Osteoblast (primary cell): ENCODE data around the gene ARHGAP21. TPM values are rescaled to one million over a fixed set of nuclear protein-coding genes. Genes with fewer than 3 reads are reported as not detected.

ENCODE experiments used
- DNase-seq: peaks from one replicate; pipeline ENCODE4 v3.0.0; 2011; ENCODE audit warnings: low spot score, mixed read lengths; ENCODE audit not compliant: insufficient read length; ENCODE audit errors: missing footprints
- H2AFZ ChIP-seq: 2 replicates; pipeline ENCODE4 v1.6.0; 2011; ENCODE audit warnings: mild to moderate bottlenecking, low read length
- H3K27ac ChIP-seq: 2 replicates; pipeline ENCODE4 v1.5.1; 2011; ENCODE audit warnings: mild to moderate bottlenecking, low read depth, low read length, moderate library complexity
- H3K27me3 ChIP-seq: 2 replicates; pipeline ENCODE4 v1.6.0; 2012; ENCODE audit warnings: mild to moderate bottlenecking, control low read depth, inconsistent platforms, low read length, moderate library complexity; ENCODE audit not compliant: insufficient read depth
- H3K36me3 ChIP-seq: 2 replicates; pipeline ENCODE4 v1.5.1; 2011; ENCODE audit warnings: mild to moderate bottlenecking, low read length, control low read depth, moderate library complexity; ENCODE audit not compliant: insufficient read depth
- H3K4me1 ChIP-seq: 2 replicates; pipeline ENCODE4 v1.5.1; 2011; ENCODE audit warnings: mild to moderate bottlenecking, low read length, control low read depth, moderate library complexity; ENCODE audit not compliant: insufficient read depth
- H3K4me2 ChIP-seq: 2 replicates; pipeline ENCODE4 v1.6.0; 2011; ENCODE audit warnings: mild to moderate bottlenecking, low read length; ENCODE audit not compliant: insufficient read depth
- H3K4me3 ChIP-seq: fragments of 200-600 bp; sonication (generic); 3 replicates; pipeline ENCODE4 v1.5.1; 2012; ENCODE audit warnings: mild to moderate bottlenecking, low read length, inconsistent platforms; ENCODE audit not compliant: insufficient read depth
- H3K79me2 ChIP-seq: 2 replicates; pipeline ENCODE4 v1.6.0; 2012; ENCODE audit warnings: mild to moderate bottlenecking, low read length, control low read depth, inconsistent platforms; ENCODE audit not compliant: insufficient read depth
- H3K9me3 ChIP-seq: 2 replicates; pipeline ENCODE4 v1.5.1; 2011; ENCODE audit warnings: low read depth, low read length, control low read depth
- H4K20me1 ChIP-seq: 2 replicates; pipeline ENCODE4 v1.6.0; 2012; ENCODE audit warnings: mild to moderate bottlenecking, low read length, control low read depth; ENCODE audit not compliant: insufficient read depth
- total RNA-seq: library from RNA; depleted of rRNA; stranded (reverse); fragments of >200 nt; gene quantifications from 2 replicates; pipeline ENCODE4 v1.2.3, GENCODE V29; 2012
- TF ChIP-seq, protein P1 (sequence below): IDR thresholded peaks from 2 replicates; pipeline ENCODE4 v1.5.1; 2011; ENCODE audit warnings: mild to moderate bottlenecking, low read depth, low read length, moderate library complexity; ENCODE audit errors: extremely low read depth

Gene ARHGAP21
- total RNA-seq, 1 donor, result 140 TPM

DNA sequence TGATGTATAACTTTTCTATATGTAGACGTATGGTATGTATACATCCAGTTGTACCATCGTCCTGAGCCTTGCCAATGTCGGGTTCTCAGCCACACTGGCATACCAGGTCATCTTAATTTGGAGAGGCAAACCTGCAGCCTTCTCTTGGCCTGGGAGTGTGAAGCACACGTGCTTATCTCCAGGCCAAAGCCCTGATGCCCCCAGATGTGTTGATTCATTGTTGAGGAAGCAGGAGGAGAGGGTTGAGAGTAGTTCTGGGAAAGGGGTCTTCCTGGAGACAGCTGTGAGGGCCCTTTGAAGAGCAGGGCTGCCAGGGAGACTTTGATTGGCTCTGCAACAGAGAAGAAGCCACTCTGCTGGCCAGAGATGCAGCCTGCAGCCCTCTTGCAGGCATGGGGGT lies 155.6 kb downstream of the ARHGAP21 start:
- TF ChIP-seq, protein P1, sequence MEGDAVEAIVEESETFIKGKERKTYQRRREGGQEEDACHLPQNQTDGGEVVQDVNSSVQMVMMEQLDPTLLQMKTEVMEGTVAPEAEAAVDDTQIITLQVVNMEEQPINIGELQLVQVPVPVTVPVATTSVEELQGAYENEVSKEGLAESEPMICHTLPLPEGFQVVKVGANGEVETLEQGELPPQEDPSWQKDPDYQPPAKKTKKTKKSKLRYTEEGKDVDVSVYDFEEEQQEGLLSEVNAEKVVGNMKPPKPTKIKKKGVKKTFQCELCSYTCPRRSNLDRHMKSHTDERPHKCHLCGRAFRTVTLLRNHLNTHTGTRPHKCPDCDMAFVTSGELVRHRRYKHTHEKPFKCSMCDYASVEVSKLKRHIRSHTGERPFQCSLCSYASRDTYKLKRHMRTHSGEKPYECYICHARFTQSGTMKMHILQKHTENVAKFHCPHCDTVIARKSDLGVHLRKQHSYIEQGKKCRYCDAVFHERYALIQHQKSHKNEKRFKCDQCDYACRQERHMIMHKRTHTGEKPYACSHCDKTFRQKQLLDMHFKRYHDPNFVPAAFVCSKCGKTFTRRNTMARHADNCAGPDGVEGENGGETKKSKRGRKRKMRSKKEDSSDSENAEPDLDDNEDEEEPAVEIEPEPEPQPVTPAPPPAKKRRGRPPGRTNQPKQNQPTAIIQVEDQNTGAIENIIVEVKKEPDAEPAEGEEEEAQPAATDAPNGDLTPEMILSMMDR, result no peak
- H3K4me2 ChIP-seq, result no peak overlapping the region
- no peaks in the 10 kb centered on the region for H3K4me1 ChIP-seq
- no peaks in the 10 kb centered on the region for H4K20me1 ChIP-seq
- no peak overlapping the region for H3K4me3 ChIP-seq
- no peaks in the 10 kb centered on the region for H3K27me3 ChIP-seq
- H3K36me3 ChIP-seq, result no peaks in the 10 kb centered on the region
- DNase-seq, result no peak
- H2AFZ ChIP-seq, result no peak overlapping the region
- H3K27ac ChIP-seq, result no peak overlapping the region
- H3K9me3 ChIP-seq, result no peaks in the 10 kb centered on the region
- H3K79me2 ChIP-seq, result no peaks in the 10 kb centered on the region

DNA sequence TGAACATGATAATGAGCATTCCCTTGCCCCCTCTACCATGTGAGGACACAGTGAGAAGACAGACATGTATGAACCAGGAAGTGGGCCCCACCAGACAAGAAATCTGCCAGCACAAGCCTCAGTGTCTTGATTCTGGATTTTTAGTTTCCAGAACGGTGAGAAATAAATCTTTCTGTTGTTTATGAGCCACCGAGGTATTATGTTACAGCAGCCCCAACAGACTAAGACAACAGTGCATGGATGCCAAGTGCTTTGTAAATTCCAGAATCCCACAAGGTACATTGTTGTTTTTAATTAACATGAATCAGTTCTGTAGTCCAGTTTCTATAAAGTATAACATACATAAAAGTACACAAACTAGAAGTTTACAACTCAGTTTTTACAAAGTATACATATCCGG lies 162.2 kb downstream of the ARHGAP21 start:
- no peaks in the 10 kb centered on the region for H4K20me1 ChIP-seq
- H3K4me3 ChIP-seq, result no peak overlapping the region
- TF ChIP-seq, protein P1, result no peak
- H2AFZ ChIP-seq, result no peak overlapping the region
- no peak for DNase-seq
- H3K36me3 ChIP-seq, result no peaks in the 10 kb centered on the region
- no peak overlapping the region for H3K4me2 ChIP-seq
- H3K79me2 ChIP-seq, result no peaks in the 10 kb centered on the region
- H3K27ac ChIP-seq, result no peak overlapping the region
- H3K27me3 ChIP-seq, result no peaks in the 10 kb centered on the region
- H3K4me1 ChIP-seq, result no peaks in the 10 kb centered on the region
- no peaks in the 10 kb centered on the region for H3K9me3 ChIP-seq

DNA sequence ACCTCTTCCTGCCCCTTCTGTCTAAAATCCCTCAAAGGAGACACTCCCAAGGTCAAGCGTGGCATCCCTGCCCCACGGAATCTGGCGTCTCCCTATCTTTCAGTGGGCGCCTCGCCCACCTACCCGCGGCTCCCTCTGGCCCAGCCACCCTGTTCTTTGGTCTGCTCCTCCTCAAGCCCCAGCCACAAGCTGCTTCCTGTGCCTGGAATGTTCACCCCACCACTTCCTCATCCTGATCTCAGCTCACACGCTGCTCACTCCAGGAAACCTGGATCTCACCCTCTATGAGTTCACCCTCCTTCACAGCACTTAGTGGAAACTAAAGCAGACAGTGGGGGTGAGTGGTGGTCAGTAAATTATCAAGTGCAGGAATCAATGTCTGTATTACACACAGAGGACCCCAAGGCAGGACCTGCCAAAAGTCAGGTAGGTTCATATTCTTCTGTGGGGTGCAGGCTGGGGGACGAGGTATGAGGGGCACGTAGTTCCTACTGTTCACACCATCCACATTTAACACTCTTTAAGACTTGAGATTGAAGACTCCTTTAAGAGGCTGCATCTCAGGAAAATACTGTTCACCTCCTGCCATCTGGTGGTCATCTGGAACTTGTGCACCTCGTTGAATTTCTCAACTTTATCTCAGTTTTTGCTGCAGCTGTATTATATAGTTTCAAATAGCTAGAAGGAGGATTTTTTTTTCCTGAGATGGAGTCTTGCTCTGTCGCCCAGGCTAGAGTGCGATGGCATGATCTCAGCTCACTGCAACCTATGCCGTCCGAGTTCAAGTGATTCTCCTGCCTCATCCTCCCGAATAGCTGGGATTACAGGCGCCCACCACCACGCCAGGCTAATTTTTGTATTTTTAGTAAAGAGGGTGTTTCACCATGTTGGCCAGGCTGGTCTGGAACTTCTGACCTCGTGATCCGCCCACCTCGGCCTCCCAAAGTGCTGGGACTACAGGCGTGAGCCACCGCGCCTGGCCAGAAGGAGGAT lies 166.6 kb downstream of the ARHGAP21 start:
- Histone ChIP-seq H3K4me3 (no peak overlapping the region), H3K27me3 (peaks cover 11% of the 10 kb centered on the region), H3K27ac (no peak overlapping the region), H3K4me1 (no peaks in the 10 kb centered on the region), H2AFZ (peak overlapping the region; percentile 47), H3K4me2 (no peak overlapping the region), H3K9me3 (no peaks in the 10 kb centered on the region), H3K79me2 (no peaks in the 10 kb centered on the region), H4K20me1 (no peaks in the 10 kb centered on the region), H3K36me3 (no peaks in the 10 kb centered on the region)
- peak; percentile 80 for DNase-seq
- TF ChIP-seq, protein P1, result peak; percentile 74

DNA sequence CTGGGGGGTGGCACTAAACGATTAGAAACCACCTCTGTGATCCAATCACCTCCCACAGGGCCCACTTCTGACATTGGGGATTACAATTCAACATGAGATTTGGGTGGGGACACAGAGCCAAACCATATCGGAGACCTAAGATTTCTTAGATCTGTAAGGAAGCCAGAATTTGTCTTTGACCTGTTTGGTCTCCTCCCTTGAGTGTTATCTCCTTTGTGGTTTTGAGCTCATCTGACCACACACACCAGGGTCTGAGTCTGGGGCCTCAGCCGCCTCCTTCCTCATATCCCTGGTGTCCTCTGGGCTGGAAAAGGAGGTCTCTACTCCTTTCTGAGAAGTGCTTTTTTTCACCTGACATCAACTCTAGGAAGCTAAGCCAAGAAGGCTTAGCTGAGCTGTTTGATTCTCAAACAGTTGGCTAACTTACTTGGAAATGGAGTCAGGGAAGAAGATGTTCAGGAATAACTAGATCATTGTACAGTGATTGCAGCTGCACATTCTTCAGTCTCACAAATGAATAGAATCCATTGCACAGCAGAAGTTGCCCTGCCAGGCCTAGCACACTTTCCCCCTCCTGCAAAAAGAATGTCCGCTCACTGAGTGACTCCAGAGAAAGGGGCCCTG lies 167.4 kb downstream of the ARHGAP21 start:
- no peaks in the 10 kb centered on the region for H3K4me1 ChIP-seq
- H3K79me2 ChIP-seq, result no peaks in the 10 kb centered on the region
- H4K20me1 ChIP-seq, result no peaks in the 10 kb centered on the region
- H3K4me2 ChIP-seq, result no peak overlapping the region
- H3K27ac ChIP-seq, result no peak overlapping the region
- TF ChIP-seq, protein P1, result no peak
- H3K4me3 ChIP-seq, result no peak overlapping the region
- peaks cover 11% of the 10 kb centered on the region for H3K27me3 ChIP-seq
- H2AFZ ChIP-seq, result no peak overlapping the region
- DNase-seq, result no peak
- H3K36me3 ChIP-seq, result no peaks in the 10 kb centered on the region
- H3K9me3 ChIP-seq, result no peaks in the 10 kb centered on the region
